Upper lobe of right lung (tissue), 1 donor: ENCODE data around the gene TWIST2. TPM values are rescaled to one million over a fixed set of nuclear protein-coding genes. Genes with fewer than 3 reads are reported as not detected.
A peak's percentile ranks its signal among the peaks of the same experiment; 100 is the strongest.

ENCODE experiments used
- ATAC-seq: fragments of 200-7000 bp; cut with Tn5 transposase; one replicate; pipeline ENCODE4 v1.9.1; 2020; ENCODE audit warnings: mild to moderate bottlenecking, moderate library complexity
- DNase-seq: peaks from one replicate; pipeline ENCODE4 v3.0.0-alpha.2; 2020
- H3K27ac ChIP-seq: fragments of 200-600 bp; one replicate; pipeline ENCODE4 v1.8.0; 2022
- H3K27me3 ChIP-seq: fragments of 200-600 bp; one replicate; pipeline ENCODE4 v1.8.0; 2022; ENCODE audit warnings: mild to moderate bottlenecking
- H3K36me3 ChIP-seq: fragments of 200-600 bp; one replicate; pipeline ENCODE4 v1.8.0; 2022
- H3K4me1 ChIP-seq: fragments of 200-600 bp; one replicate; pipeline ENCODE4 v1.8.0; 2022
- H3K4me3 ChIP-seq: fragments of 200-600 bp; one replicate; pipeline ENCODE4 v1.8.0; 2022; ENCODE audit warnings: mild to moderate bottlenecking
- H3K9me3 ChIP-seq: fragments of 200-600 bp; one replicate; pipeline ENCODE4 v1.8.0; 2022
- intact Hi-C: fragments of 100-400 bp; cut with DNase I; formaldehyde crosslinking; loops from one replicate; pipeline ENCODE4 v1.11.0; 2022
- total RNA-seq: library from RNA; stranded (reverse); fragmentation: NEBNext Ultra II Directional; extraction: Animal tissue kit (Norgen Biotek cat#: 25700); gene quantifications from one replicate; pipeline ENCODE4 v1.2.1, GENCODE V29; 2021
- TF ChIP-seq, protein P1 (sequence below): fragments of 200-600 bp; IDR thresholded peaks from one replicate; pipeline ENCODE4 v1.8.0; 2022; ENCODE audit warnings: antibody characterized with exemption
- donor health status: DM: no; HTN: yes; CAD: no; lungs with severe emphysema.

The TWIST2 gene
- total RNA-seq, 1 donor from 2014 or later: 12.2 TPM

DNA sequence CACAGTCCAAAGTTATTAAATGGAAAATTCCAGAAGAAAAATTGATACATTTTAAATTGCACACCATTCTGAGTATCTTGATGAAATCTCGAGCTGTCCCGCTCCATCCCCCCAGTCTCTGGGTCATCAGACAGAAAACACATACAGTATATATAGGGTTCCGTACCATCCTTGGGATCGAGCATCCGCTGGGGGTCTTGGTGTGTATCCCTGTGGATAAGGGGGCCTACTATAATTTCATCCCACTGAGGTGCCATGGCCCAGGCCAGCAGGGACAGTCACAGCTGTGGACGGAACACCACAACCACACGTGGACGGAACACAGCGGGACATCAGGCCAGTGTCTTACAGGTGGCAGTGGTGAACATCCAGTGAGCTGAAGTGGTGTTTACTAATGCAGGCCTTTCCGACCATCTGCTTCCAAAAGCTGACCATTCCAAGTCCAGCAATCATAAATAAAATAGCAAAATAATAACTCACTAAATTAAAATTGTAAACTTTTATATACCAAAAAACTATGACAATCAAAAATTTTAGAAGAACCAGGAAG lies 14.0 kb downstream of the TWIST2 start:
- DNase-seq: no peak
- TF ChIP-seq, protein P1, sequence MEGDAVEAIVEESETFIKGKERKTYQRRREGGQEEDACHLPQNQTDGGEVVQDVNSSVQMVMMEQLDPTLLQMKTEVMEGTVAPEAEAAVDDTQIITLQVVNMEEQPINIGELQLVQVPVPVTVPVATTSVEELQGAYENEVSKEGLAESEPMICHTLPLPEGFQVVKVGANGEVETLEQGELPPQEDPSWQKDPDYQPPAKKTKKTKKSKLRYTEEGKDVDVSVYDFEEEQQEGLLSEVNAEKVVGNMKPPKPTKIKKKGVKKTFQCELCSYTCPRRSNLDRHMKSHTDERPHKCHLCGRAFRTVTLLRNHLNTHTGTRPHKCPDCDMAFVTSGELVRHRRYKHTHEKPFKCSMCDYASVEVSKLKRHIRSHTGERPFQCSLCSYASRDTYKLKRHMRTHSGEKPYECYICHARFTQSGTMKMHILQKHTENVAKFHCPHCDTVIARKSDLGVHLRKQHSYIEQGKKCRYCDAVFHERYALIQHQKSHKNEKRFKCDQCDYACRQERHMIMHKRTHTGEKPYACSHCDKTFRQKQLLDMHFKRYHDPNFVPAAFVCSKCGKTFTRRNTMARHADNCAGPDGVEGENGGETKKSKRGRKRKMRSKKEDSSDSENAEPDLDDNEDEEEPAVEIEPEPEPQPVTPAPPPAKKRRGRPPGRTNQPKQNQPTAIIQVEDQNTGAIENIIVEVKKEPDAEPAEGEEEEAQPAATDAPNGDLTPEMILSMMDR: no peak
- Histone ChIP-seq H3K9me3 (no peaks in the 10 kb centered on the region), H3K36me3 (no peaks in the 10 kb centered on the region), H3K4me1 (peaks cover 19% of the 10 kb centered on the region), H3K27ac (no peak overlapping the region), H3K4me3 (no peak overlapping the region), H3K27me3 (no peaks in the 10 kb centered on the region)
- intact Hi-C loops: no loop called here
- no peak for ATAC-seq

DNA sequence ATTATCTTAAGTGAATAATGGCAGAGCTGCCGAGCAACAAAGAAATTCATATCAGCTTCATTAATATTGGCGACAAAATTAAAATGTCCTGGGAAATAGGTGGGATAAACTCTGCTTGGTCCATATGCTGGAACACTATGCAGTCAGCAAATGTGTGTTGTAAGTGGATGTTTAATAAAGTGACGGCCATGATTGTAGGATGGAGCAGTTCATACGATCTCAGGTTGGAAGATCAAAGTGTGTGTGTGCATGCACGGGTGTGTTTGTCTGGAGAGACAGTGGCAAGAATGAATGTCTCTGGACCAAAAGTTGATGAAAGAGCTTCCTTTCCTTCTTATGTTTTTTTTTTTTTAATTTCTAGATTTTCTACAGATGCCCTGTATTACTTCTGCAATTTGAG lies 14.8 kb downstream of the TWIST2 start:
- ATAC-seq (no peak), DNase-seq (no peak)
- H3K27ac ChIP-seq: no peak overlapping the region
- intact Hi-C loops: no loop called here
- no peaks in the 10 kb centered on the region for H3K9me3 ChIP-seq
- H3K36me3 ChIP-seq: no peaks in the 10 kb centered on the region
- no peaks in the 10 kb centered on the region for H3K27me3 ChIP-seq
- TF ChIP-seq, protein P1: no peak
- peaks cover 25% of the 10 kb centered on the region for H3K4me1 ChIP-seq
- H3K4me3 ChIP-seq: no peak overlapping the region

GRCh38 chr2:238863231-238863630 lies 15.3 kb downstream of the TWIST2 start:
- no peak for DNase-seq
- Histone ChIP-seq H3K36me3 (no peaks in the 10 kb centered on the region), H3K27me3 (no peaks in the 10 kb centered on the region), H3K4me1 (peaks cover 30% of the 10 kb centered on the region), H3K9me3 (no peaks in the 10 kb centered on the region), H3K4me3 (no peak overlapping the region), H3K27ac (peak overlapping the region; percentile 73)
- intact Hi-C loops: no loop called here
- ATAC-seq: no peak
- TF ChIP-seq, protein P1: no peak

DNA sequence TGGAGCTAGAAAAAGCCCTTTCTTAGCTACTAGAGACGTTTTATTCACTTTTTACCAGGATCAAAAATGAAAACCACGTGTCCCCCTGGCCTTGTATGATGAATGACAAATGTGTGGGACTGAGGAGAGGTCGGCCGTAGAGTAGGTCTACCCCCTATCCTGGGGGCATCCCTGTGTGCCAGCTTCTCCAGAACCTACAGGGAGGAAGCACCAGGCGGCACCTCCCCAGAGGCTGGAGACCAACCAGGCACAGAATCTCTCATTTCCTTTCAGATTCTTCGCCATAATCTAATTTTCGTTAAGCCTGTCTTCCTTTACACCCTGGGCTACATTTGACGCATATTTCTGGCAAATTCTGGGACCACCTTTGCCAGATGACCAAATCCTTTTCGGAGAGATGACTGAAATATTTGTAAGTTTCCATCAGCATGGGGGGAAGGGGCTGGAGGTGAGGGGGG lies 15.9 kb downstream of the TWIST2 start:
- TF ChIP-seq, protein P1: no peak
- Histone ChIP-seq H3K4me1 (peaks cover 36% of the 10 kb centered on the region), H3K4me3 (no peak overlapping the region), H3K27me3 (no peaks in the 10 kb centered on the region), H3K9me3 (no peaks in the 10 kb centered on the region), H3K27ac (peak overlapping the region; percentile 73), H3K36me3 (no peaks in the 10 kb centered on the region)
- ATAC-seq (no peak), DNase-seq (peak; percentile 51)
- intact Hi-C loops: no loop called here

- Histone ChIP-seq H3K36me3 (no peaks in the 10 kb centered on the region), H3K9me3 (no peaks in the 10 kb centered on the region), H3K4me3 (peak overlapping the region; percentile 6), H3K4me1 (peaks cover 41% of the 10 kb centered on the region), H3K27ac (peak overlapping the region; percentile 73), H3K27me3 (no peaks in the 10 kb centered on the region)
- ATAC-seq: peak; percentile 91
- DNase-seq: peak; percentile 89
- TF ChIP-seq, protein P1: no peak
- intact Hi-C loops: no loop called here
Observed at GRCh38 chr2:238864207-238865014, 16.5 kb downstream of the TWIST2 start.
